Thyroid gland (tissue), 4 donors: ENCODE data around the gene C9orf43.

Experiments used
- POLR2A ChIP-seq, 2 donors: fragments of 450-650 bp; IDR thresholded peaks; one replicate each; pipeline ENCODE4 v1.6.1; 2017; ENCODE audit warnings: antibody characterized with exemption in 2 of 2, mild to moderate bottlenecking in 2 of 2, moderate library complexity in 1 of 2
- TF ChIP-seq, protein P1 (sequence below), 6 experiments: fragments of 200-600 bp in 3 of 6; fragments of 450-650 bp in 3 of 6; sonication (generic) in 3 of 6; IDR thresholded peaks; one replicate each; pipeline ENCODE4 v1.5.1; 2016 to 2019; ENCODE audit warnings: antibody characterized with exemption in 6 of 6, mild to moderate bottlenecking in 2 of 6, inconsistent platforms in 1 of 6, moderate library complexity in 1 of 6

DNA sequence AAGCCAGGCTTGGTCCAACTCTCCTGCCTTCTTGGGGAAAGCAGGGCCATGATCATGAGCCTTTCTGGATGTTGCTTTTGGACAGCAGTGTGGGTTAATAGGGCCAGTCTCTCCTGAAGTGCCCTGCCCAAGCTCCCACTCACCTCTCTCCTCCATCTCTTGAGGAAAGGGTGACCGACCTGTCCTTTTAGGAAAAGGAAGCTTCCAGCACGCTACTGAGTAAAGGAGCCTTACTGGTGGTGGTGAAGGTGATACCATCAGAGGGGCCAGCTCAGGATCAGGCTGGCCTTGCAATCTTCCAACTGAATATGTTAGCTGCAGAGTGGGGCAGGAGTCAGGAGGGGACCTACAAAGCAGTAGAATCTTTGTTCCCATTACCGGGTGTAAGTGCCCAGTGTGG is 50.7 kb downstream of the C9orf43 start:
- TF ChIP-seq, protein P1, sequence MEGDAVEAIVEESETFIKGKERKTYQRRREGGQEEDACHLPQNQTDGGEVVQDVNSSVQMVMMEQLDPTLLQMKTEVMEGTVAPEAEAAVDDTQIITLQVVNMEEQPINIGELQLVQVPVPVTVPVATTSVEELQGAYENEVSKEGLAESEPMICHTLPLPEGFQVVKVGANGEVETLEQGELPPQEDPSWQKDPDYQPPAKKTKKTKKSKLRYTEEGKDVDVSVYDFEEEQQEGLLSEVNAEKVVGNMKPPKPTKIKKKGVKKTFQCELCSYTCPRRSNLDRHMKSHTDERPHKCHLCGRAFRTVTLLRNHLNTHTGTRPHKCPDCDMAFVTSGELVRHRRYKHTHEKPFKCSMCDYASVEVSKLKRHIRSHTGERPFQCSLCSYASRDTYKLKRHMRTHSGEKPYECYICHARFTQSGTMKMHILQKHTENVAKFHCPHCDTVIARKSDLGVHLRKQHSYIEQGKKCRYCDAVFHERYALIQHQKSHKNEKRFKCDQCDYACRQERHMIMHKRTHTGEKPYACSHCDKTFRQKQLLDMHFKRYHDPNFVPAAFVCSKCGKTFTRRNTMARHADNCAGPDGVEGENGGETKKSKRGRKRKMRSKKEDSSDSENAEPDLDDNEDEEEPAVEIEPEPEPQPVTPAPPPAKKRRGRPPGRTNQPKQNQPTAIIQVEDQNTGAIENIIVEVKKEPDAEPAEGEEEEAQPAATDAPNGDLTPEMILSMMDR (IDR thresholded peaks at IDR 0.05), result no peak
- TF ChIP-seq POLR2A (IDR thresholded peaks at IDR 0.05), result no peak
